ENCODE measurements around the gene F2. TPM values are rescaled to one million over a fixed set of nuclear protein-coding genes. Genes with fewer than 3 reads are reported as not detected.

The F2 gene
- total and polyA plus RNA-seq, 2 donors (not counting 1 experiment from before 2014, with no cell fraction given): not detected

- TF ChIP-seq CTCF (conservative IDR thresholded peaks at IDR 0.05 in 1 of 2, IDR thresholded peaks at IDR 0.05 in 1 of 2; ENCODE audit: low read depth in 1 of 2, low read length in 2 of 2) (no peak), EZH2 (IDR thresholded peaks at IDR 0.05; ENCODE audit: low read length, missing control alignments) (no peak)
- Histone ChIP-seq H3K27ac (ENCODE audit: insufficient read depth, low read length) (no peak overlapping the region), H3K9me3 (ENCODE audit: control insufficient read depth, insufficient read depth, low read depth, low read length) (no peaks in the 10 kb centered on the region), H3K36me3 (ENCODE audit: control insufficient read depth, insufficient read depth, low read length) (no peaks in the 10 kb centered on the region), H3K4me1 (ENCODE audit: control insufficient read depth, extremely low read depth, insufficient read depth, low read length) (no peaks in the 10 kb centered on the region), H3K9ac (ENCODE audit: insufficient read depth, low read length) (no peak overlapping the region), H3K4me3 (replicated peaks in 1 of 4; ENCODE audit: control extremely low read depth in 1 of 4, insufficient read depth in 1 of 4, low read depth in 3 of 4, low read length in 4 of 4) (no peak overlapping the region), H3K4me2 (ENCODE audit: extremely low read depth, insufficient read depth, low read length) (no peak overlapping the region), H3K27me3 (ENCODE audit: control insufficient read depth, insufficient read depth, low read length) (no peaks in the 10 kb centered on the region), H4K20me1 (ENCODE audit: control insufficient read depth, extremely low read depth, insufficient read depth, low read length) (no peaks in the 10 kb centered on the region), H2AFZ (ENCODE audit: low read length) (no peak overlapping the region), H3K79me2 (ENCODE audit: control insufficient read depth, insufficient read depth, low read length) (no peaks in the 10 kb centered on the region)
- no peak for DNase-seq (ENCODE audit: low read depth in 2 of 2)
These were observed 6.6 kb downstream of the F2 start for GRCh38 chr11:46725338-46726205.

- Histone ChIP-seq H3K4me1 (ENCODE audit: control insufficient read depth, extremely low read depth, insufficient read depth, low read length) (no peaks in the 10 kb centered on the region), H3K36me3 (ENCODE audit: control insufficient read depth, insufficient read depth, low read length) (no peaks in the 10 kb centered on the region), H2AFZ (ENCODE audit: low read length) (no peak overlapping the region), H4K20me1 (ENCODE audit: control insufficient read depth, extremely low read depth, insufficient read depth, low read length) (no peaks in the 10 kb centered on the region), H3K79me2 (ENCODE audit: control insufficient read depth, insufficient read depth, low read length) (no peaks in the 10 kb centered on the region), H3K9me3 (ENCODE audit: control insufficient read depth, insufficient read depth, low read depth, low read length) (no peaks in the 10 kb centered on the region), H3K27me3 (ENCODE audit: control insufficient read depth, insufficient read depth, low read length) (no peaks in the 10 kb centered on the region), H3K9ac (ENCODE audit: insufficient read depth, low read length) (no peak overlapping the region), H3K4me2 (ENCODE audit: extremely low read depth, insufficient read depth, low read length) (no peak overlapping the region), H3K4me3 (replicated peaks in 1 of 4; ENCODE audit: control extremely low read depth in 1 of 4, insufficient read depth in 1 of 4, low read depth in 3 of 4, low read length in 4 of 4) (no peak overlapping the region), H3K27ac (ENCODE audit: insufficient read depth, low read length) (no peak overlapping the region)
- TF ChIP-seq EZH2 (IDR thresholded peaks at IDR 0.05; ENCODE audit: low read length, missing control alignments) (no peak), CTCF (conservative IDR thresholded peaks at IDR 0.05 in 1 of 2, IDR thresholded peaks at IDR 0.05 in 1 of 2; ENCODE audit: low read depth in 1 of 2, low read length in 2 of 2) (no peak)
- no peak for DNase-seq (ENCODE audit: low read depth in 2 of 2)
These were observed 7.3 kb downstream of the F2 start for GRCh38 chr11:46726206-46726862.

- no peak overlapping the region for H3K4me3 ChIP-seq (replicated peaks in 1 of 4; ENCODE audit: control extremely low read depth in 1 of 4, insufficient read depth in 1 of 4, low read depth in 3 of 4, low read length in 4 of 4)
- TF ChIP-seq EZH2 (IDR thresholded peaks at IDR 0.05; ENCODE audit: low read length, missing control alignments) (no peak), CTCF (conservative IDR thresholded peaks at IDR 0.05 in 1 of 2, IDR thresholded peaks at IDR 0.05 in 1 of 2; ENCODE audit: low read depth in 1 of 2, low read length in 2 of 2) (no peak)
- no peak overlapping the region for H3K4me2 ChIP-seq (ENCODE audit: extremely low read depth, insufficient read depth, low read length)
- no peaks in the 10 kb centered on the region for H3K9me3 ChIP-seq (ENCODE audit: control insufficient read depth, insufficient read depth, low read depth, low read length)
- H2AFZ ChIP-seq (ENCODE audit: low read length): no peak overlapping the region
- H3K79me2 ChIP-seq (ENCODE audit: control insufficient read depth, insufficient read depth, low read length): no peaks in the 10 kb centered on the region
- H3K27ac ChIP-seq (ENCODE audit: insufficient read depth, low read length): no peak overlapping the region
- no peaks in the 10 kb centered on the region for H3K27me3 ChIP-seq (ENCODE audit: control insufficient read depth, insufficient read depth, low read length)
- DNase-seq (ENCODE audit: low read depth in 2 of 2): no peak
- no peak overlapping the region for H3K9ac ChIP-seq (ENCODE audit: insufficient read depth, low read length)
- no peaks in the 10 kb centered on the region for H4K20me1 ChIP-seq (ENCODE audit: control insufficient read depth, extremely low read depth, insufficient read depth, low read length)
- H3K36me3 ChIP-seq (ENCODE audit: control insufficient read depth, insufficient read depth, low read length): no peaks in the 10 kb centered on the region
- no peaks in the 10 kb centered on the region for H3K4me1 ChIP-seq (ENCODE audit: control insufficient read depth, extremely low read depth, insufficient read depth, low read length)
These were observed 9.1 kb downstream of the F2 start for GRCh38 chr11:46727952-46728658.

Data from fibroblast of lung (primary cell).